ENCODE measurements around the gene KSR1.

GRCh38 chr17:27591986-27592385 is 135.7 kb downstream of the KSR1 start:
- TF ChIP-seq CTCF (IDR thresholded peaks at IDR 0.05; ENCODE audit: low read depth, low read length) = no peak
- TF ChIP-seq EZH2phosphoT487 (IDR thresholded peaks at IDR 0.05; ENCODE audit: low read depth) = no peak

All from OCI-LY3 (cell line).